Hematopoietic multipotent progenitor cell treated with erythropoietin and hydrocortisone succinate and interleukin-3 and kit ligand, for 17 days (in vitro differentiated cells): Measurements from ENCODE around the gene DAPK3.
"Not testable (repeated sequence)": the region's sequence is repeated elsewhere in the genome, so short reads cannot be mapped to it uniquely, and the experiment has no call there.

Source experiments
- DNase-seq: peaks from one replicate; pipeline ENCODE4 v3.0.0-alpha.2; 2015; ENCODE audit warnings: low spot score

Gene DAPK3

DNA sequence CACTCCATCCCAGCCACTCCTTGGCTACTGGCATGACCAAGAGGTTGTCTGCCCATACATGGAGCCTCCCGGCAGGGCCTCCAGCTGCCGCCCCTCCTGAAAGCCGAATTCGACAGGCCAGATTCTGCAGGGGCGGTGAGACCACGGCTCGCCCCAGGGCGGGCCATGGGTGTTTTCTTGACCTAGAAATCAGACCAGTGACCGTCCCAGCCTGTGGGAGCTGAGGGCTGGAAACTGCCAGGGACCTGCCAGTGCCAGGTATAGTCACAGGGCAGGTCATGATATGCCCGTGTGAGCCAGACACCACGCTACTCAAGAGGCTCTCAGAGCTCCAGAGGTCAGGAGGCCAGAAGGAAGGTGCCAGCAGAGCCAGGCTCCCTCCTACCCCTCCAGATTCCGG is 16.8 kb downstream of the DAPK3 start:
- no peak for DNase-seq

DNA sequence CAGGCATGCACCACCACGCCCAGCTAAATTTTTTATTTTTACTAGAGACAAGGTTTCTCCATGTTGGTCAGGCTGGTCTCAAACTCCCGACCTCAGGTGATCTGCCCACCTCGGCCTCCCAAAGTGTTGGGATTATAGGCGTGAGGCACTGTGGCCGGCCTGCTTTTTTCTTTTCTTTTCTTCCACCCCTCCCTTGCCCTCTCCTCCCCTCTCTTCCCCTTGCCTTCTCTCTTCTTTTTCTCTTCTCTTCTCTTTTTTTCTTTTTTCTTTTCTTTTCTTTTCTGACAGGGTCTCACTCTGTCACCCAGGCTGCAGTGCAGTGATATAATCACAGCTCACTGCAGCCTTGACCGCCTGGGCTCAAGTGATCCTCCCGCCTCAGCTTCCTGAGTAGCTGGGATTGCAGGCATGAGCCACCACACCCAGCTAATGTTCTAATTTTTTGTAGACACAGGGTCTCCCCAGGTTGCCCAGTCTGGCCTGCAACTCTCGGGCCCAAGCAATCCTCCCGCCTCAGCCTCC is 18.1 kb downstream of the DAPK3 start:
- DNase-seq: not testable (repeated sequence)

DNA sequence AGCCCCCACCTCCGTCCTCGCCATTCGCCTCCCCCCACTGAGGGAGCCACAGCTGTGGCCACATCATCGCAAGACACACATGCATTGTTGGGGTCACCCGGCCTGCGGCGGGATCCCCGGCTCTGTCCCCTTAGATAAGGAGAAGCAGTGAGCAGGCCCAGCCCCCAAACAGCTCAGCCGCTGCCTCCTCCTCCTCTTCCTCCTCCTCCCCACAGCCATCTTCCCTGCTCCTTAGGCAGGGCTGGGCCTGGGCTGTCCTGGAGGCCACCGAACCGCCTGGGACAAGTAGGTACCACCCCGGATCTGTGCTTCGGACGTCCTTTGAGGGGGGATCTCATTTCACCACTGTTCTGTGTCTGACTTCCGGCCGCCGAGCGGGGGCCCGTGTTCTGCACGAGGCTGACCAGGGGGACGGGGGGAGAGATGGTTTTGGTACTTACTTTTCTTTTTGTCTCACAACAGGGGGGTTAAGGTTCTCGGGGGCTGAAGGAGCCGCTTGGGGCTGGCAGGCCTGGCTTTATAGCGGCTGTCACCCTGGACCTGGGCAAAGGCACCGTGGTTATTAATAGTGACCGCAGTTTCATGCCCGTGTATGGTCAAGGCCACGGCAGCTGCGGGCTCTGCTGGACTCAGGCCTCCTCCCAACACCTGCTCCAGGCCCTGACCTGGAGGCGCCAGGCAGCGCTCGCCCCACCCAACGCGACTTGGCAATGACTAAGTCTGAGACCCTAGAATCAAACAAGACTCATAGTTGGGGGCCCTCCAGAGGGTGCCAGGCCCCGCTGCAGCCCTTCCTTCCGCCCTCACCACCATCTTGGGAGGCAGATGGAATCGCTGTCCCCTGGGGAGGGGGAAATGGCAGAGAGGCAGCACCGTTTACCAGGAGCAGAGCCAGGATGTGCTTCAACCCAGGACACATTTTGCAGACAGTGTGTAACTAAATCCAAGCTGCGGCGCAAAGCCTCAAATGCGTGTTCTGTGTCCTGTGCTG is 19.7 kb downstream of the DAPK3 start:
- peak; percentile 21 for DNase-seq

DNA sequence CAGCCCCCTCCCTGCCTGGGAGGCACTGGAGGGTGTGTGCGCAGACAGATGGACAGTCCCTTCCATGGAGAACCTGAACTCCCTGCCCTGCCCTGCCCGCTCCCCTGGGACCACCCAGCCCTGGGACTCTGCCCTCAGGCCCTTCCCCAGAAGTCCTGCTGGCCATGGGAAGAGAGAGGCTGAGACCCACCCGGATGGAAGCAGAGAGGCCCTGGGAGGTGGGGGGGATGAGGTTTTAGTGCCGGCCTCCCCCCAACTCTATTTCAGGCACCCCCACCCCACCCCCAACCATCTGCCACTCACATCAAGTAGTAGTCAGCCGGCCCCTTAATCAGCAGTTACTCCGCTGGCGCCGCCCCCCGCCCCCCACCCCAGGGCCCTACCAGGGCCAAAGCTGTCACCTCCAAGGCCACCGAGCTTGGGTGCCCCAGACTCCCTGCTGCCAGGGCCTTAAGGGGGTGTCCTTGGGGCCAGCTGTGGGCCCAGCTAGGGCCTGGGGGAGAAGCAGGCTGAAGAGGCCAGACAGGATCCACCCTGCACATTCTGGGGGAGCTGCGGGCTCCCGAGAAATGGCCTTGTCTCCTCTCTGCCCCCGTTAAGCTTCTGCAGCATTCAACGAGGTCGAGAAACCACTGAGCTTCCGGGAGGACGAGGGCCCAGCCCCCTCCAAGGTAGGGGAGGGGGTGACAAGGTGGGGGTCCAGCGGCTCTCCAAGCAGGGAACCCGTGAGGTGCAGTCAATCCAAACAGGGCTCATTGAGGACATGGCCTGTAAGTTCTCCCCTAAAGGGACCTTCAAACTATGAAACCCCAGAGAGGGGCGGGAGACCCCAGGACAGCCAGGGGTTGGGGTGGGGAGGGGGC is 20.7 kb downstream of the DAPK3 start:
- DNase-seq: no peak

DNA sequence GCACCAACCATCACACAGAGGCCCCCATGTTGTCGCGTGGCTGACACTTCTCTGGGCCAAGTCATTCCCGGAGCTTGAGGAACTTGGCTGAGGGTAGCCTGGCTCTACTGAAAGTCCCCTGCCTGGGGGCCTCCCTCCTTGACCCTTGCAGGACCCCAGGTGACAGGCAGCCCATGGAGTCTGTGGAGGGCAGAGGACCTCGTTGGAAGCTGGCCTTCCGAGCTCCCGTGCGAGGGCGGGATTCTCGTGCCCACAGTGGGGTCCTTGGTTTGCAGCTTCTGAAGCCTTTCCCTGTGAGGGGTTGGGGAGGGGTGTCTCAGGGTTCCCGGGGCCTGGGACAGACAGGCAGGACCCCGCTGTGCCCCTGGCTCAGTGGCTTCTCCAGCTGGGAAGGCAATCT is 21.6 kb downstream of the DAPK3 start:
- DNase-seq: no peak

DNA sequence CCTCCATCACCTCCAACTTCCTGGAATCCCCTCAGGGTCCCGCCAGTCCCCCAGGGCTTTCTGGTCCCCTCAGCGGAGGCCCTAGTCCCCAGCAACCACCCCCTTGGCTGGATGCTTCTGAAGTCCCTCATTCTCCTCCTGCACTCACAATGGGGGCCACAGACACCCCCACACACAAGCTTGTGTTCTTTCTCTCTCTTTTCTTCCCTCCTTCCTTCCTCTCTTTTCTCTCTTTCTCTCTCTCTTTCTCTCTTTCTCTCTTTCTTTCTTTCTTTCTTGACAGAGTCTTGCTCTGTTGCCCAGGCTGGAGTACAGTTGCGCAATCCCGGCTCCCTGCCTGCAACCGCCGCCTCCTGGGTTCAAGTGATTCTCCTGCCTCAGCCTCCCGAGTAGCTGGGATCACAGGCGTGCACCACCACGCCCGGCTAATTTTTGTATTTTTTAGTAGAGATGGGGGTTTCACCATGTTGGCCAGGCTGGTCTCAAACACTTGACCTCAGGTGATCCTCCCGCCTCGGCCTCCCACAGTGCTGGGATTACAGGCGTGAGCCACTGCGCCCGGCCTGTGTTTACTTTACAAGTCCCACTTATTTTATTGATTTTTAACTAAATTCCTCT is 23.5 kb downstream of the DAPK3 start:
- not testable (repeated sequence) for DNase-seq

DNA sequence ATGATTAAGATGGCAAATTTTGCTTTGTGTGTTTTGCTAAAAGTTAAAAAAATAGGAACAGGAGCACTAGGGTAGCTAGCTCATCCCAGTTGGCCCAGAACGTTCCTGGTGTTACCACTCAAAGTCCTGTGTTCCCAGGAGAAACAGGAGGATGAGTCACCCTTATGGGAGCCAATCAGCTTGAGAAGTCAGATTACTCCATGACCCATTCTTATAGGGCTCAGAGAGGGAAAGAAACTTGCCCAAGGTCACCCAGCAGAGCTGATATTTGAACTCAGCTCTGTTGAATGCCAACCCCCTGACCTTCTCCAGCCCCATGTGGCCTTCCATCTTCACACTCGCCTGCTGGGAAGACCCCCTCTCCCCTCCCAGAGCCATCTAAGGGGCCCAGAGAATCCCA is 25.1 kb downstream of the DAPK3 start:
- no peak for DNase-seq

DNA sequence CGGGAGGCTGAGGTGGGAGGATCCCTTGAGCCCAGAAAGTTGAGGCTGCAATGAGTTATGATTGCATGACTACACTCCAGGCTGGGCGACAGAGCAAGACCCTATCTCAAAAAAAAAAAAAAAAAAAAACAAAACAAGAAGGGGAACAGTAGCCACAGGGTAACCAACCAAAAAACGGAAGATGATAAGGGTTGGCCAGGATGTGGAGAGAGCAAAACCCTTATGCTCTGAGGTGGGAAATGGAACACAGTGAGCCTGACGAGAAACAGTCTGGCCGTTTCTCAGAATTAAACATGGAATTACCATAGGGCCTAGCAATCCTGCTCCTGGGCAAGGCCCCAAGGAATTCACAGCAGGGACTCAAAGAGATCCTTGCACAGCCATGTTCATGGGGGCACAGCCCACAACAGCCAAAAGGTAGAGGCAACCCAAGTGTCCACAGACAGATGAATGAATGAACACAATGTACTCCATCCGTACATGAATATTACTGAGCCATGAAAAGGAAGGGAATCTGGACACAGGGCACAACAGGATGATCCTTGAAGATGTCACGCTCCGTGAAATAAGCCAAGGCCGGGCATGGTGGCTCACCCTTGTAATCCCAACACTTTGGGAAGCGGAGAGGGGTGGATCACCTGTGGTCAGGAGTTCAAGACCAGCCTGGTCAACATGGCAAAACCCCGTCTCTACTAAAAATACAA is 26.7 kb downstream of the DAPK3 start:
- no peak for DNase-seq

DNA sequence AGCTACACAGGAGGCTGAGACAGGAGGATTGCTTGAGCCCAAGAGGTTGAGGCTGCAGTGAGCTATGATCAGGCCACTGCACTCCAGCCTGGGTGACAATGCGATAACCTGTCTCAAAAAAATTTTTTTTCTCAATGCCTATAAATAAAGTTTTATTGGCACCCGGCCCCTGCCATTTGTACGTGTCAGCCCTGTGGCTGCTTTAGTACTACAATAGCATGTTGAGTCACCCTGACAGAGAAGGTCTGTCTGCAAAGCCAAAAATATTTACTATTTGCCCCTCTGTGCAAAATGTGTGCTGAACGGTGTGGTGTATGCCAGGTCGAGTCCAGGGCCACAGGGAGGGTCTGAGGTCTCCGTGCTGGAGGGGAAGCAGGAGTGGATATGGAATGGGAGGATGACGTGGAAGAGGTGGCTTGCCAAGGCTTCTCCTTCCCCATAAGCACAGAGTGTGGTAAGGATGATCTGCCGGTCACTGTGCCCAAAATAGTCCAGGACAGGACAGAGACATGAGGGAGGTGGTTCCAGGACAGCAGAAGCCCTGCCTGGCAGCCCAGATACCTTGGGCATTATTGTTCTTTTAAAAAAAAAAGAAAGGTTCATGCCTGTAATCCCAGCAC is 28.0 kb downstream of the DAPK3 start:
- no peak for DNase-seq

DNA sequence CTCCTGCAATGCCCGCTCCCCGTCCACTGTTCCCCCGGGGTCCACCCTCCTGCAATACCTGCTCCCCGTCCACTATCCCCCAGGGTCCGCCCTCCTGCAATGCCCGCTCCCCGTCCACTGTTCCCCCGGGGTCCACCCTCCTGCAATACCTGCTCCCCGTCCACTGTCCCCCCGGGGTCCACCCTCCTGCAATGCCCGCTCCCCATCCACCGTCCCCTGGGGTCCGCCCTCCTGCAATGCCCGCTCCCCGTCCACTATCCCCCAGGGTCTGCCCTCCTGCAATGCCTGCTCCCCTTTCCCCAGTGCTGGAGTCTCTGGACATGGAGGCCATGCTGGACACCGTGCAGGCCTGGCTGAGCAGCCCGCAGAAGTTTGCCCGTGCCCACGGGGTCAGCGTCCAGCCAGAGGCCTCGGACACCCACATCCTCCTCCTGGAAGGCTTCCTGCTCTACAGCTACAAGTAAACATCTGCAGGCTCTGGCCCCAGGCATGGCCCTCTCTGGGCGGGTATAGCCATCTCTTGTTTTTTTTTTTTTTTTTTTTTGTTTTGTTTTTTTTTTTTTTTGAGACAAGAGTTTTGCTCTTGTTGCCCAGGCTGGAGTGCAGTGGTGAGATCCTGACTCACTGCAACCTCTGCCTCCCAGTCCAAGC is 32.5 kb downstream of the DAPK3 start:
- DNase-seq: not testable (repeated sequence)

DNA sequence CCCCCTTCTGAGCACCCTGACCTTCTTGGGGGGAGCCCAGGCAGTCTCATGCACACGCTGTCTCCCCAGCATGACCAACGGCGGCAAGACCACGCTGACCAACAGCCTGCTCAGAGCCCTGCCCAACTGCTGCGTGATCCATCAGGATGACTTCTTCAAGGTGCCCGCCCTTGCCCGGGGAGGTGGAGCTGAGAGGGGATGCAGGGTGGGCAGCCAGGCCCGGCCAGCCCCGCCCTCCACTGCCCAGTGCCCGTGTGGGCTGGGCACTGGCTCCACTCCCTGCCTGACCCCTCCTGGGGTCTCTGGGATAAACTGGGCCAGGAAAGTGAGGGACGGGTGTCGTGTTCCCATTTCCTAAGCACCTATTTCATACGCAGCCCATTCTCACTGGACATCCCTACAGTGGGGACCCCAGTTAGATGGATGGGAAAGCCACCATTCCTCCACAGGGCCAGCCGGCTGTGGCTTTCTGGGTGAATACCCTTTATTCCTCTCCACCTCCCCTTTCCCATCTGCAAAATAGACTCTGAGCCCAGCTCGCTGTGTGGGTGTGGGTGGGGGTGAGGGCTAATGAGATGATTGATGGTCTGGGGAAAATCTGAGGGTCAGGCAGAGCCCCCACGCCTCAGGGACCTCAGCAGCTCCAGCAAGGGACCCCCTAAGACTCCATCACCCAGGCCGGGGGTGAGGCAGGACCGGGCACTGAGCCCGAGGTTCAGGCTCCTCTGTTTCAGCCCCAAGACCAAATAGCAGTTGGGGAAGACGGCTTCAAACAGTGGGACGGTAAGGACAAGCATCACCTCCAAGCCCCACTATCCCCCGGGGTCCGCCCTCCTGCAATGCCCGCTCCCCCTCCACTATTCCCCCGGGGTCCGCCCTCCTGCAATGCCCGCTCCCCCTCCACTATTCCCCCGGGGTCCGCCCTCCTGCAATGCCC is 34.1 kb downstream of the DAPK3 start:
- DNase-seq: no peak

DNA sequence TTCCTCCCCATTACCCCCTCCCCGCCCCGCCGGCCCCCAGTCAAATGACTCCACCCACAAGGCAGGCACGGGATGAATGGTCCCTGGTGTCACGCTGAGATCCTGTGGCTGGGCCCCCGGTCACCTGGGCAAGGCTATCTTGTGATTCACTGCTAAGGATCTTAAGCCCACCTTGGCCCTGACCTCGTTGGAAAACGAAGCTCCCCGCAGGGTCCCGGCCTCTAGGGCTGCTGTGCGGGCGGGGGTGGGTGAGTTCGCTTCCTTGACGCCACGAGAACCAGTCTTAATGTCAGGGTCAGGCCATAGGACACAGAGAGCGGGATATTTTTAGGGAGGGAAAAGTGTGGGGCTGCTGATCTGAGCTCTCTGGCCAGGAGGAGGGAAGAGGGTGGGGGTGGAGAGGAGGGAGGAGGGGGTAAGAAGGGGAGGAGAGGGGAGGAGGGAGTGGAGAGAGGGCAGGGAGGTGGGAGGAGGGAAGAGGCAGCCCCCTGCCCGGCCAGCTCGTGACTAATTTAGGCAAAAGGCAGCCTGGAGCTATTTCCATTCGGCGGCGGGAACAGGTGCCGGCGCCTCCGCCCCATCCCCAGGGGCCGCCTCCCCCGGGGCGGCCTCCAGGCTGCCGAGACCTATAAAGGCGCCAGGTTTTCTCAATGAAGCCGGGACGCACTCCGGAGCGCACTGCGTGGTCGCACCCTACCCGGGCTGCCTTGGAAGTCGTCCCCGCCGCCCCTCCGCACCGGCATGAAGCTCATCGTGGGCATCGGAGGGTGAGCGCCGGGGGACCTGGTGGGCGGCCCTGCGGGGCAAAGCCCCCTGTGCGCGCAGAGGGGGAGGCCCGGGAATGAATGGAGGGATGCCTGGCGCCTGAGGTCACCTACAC is 37.7 kb downstream of the DAPK3 start, which contains the start of gene NMRK2:
Gene NMRK2 (plus strand): TSS at position 139 of the 880 bp plus-strand sequence. CDS start 603 bp downstream, at position 742.
- DNase-seq: no peak

DNA sequence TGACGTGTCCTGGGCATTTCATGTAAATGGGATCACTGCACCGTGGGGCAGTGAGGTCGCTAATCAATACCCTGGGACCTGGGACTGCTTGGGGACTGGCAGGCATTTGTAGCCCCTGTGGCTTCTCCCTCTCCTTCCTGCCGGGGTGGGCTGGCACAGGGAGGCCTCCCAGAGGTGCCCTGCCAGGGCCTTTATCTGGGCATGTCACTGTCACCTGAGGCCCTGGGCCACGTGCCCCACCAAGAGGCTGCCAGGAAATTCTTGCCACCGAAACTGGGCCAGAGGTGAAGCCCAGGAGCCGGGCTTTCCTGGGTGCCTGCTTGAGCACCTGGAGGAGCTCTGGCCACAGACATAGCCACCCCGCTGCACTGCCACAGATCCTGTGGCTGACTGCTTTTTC is 39.9 kb downstream of the DAPK3 start:
- no peak for DNase-seq

DNA sequence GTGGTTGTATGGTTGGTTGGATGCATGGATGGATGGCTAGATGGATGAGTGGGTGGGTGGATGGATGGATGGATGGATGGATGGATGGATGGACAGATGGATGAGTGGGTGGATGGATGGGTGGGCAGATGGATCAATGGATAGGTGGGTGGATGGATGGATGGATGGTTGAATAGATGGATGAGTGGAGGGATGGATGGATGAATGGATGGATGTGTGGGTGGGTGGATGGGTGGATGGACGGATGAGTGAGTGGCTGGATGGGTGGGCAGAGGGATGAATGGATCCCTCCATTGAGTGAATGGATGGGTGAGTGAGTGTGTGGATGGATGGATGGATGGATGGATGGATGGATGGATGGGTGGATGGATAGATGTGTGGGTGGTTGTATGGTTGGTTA is 47.0 kb downstream of the DAPK3 start:
- no peak for DNase-seq

DNA sequence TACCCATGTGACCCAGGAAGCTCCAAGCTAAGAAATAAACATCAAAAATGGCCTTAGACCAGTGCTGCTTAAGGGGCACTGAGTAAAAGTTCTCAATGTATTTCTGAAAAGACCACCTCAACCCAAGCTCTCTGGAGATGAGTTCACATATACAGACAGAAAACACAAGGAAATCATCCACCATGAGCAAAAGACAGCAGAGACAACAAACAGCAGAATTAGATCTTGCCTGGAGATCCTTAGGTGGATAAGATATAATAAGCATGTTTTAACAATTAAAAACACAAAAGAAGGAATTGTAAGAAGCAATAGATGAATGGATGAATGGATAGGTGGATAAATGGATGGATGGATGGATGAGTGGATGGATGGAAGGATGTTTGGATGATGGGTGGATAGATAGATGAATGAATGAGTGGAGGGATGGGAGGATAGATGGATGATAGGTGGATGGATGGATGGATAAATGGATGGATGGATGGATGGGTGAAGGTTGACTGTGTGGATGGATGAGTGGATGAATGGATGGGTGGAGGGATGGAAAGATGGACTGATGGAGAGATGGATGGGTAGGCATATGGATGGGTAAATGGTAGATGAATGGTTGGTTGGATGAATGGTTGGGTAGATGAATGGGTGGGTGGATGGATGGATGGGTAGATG is 47.7 kb downstream of the DAPK3 start:
- DNase-seq: no peak

DNA sequence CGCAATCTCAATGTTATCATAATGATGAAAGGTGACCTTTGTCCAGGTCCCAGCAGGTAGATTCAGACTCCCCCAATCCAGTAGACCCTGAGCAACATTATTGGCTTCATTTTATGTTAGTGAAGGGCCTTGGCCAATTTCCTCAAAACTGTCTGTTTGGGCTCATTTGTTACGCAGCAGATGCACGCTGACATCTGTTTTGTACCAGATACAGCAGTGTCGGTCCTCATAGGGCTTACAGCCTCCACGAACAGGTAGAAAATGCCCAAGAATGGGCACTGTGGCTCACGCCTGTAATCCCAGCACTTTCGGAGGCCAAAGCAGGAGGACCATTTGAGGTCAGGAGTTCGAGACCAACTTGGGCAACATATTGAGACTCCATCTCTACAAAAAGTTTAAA is 51.1 kb downstream of the DAPK3 start:
- no peak for DNase-seq

DNA sequence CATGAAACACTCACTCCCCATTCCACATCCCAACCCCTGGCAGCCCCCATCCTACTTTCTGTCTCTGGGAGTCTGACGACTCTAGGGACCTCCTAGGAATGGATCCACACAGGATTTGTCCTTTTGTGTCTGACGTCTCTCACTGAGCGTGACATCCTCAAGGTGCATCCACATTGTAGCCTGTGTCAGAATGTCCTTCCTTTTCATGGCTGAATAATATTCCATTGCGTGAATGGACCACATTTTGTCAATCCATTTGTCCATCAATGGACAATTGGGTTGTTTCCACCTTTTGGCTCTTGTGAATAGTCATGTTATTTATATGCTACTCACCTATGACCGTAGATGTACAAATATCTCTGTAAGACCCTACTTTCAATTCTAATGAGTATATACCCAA is 54.9 kb downstream of the DAPK3 start:
- DNase-seq: no peak

DNA sequence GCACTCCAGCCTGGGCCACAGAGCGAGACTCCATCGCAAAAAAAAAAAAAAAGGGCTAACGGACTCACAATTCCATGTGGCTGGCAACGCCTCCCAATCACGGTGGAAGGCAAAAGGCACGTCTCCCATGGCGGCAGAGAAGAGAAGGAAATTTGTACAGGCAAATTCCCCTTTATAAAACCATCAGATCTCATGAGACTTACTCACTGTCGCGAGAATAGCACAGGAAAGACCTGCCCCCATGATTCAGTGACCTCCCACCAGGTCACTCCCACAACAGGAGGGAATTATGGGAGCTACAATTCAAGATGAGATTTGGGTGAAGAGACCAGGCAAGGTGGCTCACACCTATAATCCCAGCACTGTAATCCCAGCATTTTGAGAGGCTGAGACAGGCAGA is 56.7 kb downstream of the DAPK3 start:
- DNase-seq: no peak
